GM18520 (cell line): ENCODE data around the gene HS3ST3B1.

Source experiments
- ATAC-seq: cut with Tn5 transposase; IDR thresholded peaks from one replicate; pipeline ENCODE4 v1.9.1; 2021; ENCODE audit not compliant: unreplicated experiment

Gene HS3ST3B1

DNA sequence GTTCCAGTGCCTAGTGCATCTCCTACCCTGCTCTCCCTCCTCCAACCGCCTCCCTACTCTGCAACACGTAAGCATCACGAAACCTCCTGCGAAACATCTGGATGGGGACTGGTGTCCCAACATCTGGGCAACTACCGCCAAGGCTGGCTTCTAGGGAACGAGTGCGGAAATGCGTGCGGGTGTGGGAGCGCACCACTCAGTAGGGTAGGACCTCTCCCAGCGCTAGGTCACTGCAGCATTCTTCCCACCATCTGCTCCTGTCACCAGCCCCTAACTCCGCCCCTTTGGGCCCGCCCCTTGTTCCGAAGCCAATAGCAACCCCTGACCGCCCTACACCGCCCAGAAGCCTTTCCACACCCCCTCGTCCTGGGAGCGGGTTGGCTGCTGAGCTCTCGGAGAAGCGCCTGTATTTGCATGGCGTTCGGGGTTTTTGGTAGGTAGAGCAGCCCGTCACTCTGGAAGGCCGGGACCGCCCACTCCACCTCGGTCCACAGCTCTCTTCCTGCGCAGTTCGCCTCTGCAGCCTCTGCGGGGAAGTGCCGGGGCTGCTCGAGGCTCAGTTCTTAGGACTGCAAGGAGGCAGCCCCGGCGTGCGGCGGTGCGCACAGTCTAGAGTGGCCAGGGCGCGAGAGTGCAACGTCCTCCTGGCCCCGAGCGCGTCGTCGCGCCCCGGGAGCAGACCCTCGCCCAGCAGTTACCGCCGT, at the start of gene HS3ST3B1:
Gene HS3ST3B1, plus strand, starts transcription at position 507 of the 704 bp plus-strand sequence. CDS start 438 bp downstream, outside the sequence.
- ATAC-seq = peak; percentile 61

DNA sequence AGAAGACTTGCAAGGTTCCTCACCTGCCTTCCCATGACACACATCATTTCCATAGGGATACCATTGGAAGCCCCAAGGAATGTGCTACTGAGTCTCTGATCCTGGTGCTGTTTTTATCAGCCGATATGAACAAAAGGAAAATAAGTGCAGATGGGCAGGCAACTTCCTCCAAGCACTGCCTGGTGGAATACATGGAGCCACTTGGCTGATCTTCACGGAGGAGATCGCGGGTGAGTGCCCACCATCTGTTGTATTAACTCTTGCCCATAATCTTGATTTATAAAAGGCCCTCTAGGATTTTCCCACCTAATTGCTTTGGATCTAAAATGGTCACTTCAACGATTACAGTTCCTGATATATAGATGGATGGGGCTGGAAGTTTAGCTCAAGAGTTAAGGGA, 39.5 kb upstream of the HS3ST3B1 start:
- ATAC-seq = no peak

- ATAC-seq = no peak
Observed at GRCh38 chr17:14268264-14268663, 32.6 kb upstream of the HS3ST3B1 start.

DNA sequence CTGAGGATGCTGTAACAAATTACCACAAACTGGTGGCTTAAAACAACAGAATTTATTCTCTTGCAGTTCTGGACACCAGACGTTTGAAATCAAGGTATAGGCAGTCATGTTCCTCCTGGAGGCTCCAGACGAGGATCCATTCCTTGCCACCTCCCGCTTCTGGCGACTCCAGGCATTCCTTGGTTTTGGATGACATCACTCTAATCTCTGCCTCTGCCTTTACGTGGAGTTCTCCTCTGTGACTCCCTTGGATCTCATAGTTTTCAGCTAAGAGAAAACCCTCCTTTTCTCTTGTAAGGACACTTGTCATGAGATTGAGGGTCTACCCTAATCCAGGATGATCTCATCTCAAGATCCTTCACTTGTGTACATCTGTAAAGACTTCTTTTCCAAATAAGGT, 31.4 kb upstream of the HS3ST3B1 start:
- no peak for ATAC-seq

DNA sequence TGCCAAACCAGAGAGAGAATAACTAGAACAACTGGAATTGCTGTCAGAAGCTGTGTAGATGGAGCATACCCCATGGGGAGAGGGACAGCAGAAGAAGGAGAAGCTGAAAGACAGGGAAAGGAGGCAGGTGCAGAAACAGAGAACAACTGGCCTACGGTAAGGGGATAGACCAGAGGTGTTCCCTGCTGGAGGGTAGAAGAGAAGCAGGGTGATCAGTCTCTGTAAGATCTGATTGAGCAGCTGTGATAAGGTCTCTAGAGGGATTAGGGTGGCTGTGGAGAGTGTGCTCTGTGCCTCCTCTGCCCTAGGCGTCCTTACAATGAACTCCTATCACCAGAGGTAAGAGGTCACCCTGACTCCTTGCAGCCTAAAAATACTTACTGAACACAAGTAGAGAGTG, 30.4 kb upstream of the HS3ST3B1 start:
- ATAC-seq = no peak

DNA sequence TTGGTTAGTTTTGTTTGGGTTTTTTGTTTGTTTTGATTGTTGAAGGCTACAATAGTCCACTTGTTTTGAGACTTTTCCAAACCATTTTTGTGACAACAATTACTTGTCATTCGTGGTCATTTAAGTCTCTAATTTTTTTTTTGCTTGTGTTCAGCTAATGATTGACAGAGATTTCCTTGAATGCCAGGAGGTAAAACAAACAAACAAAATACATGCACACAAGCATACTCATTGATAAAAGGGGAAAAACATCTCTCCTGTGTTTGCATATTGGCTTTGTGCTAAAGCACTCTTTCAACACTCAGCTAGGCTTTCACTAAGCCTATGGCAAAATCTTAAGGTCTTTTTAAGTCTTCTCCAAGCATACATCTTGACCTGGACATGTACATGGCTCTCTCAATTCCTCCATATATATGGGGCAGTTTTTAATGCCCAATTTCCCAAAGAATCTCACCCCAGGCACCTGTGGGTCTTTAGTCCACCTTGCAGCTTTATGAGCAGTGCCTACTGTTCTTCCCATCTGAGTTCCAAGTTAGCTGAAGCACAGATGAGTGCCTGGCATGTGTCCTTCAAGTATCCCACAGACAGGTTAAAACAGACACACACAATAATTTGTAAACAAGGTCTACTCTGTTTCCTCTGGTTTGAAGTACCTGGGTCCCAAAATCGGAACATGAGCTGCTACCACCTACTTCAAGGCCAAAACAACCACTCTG, 24.2 kb upstream of the HS3ST3B1 start:
- no peak for ATAC-seq

DNA sequence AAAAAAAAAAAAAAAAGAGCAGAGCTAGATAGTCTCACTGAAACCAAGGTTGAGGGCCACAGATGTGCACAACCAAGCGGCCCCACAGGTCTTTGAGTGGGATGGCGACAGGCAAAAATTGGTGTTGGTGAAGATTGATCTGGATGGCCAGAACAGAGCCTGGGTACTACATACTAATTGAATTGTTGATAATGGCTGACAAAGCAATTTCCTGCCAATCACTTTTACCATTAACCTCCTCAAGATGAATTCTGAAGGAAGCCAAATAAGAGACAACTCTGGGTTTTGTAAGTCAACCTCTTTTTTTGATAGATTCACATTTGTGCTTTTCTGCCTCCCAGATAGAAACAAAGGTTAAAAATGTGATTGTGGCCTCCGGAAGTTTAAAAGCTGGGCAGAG, 19.4 kb upstream of the HS3ST3B1 start:
- ATAC-seq = no peak

- ATAC-seq = no peak
Observed at GRCh38 chr17:14282726-14283125, 18.2 kb upstream of the HS3ST3B1 start.

DNA sequence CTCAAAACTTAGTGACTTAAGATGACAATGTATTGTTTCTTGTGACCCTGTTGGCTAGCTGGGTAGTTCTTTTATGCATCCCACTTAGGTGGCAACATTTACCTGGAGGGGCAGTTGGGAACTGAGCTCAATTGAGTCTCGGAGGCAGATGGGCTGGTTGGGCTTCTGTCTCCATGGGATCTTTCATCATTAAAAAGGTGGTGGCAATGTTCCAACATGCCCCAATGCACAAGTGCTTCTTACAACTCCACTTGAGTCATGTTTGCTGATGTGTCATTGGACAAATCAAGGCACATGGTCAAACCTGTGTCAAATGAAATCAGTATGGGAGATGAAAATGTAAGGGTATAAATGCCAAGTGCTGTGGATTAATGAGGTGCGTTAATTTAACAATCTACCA, 11.7 kb upstream of the HS3ST3B1 start:
- no peak for ATAC-seq

DNA sequence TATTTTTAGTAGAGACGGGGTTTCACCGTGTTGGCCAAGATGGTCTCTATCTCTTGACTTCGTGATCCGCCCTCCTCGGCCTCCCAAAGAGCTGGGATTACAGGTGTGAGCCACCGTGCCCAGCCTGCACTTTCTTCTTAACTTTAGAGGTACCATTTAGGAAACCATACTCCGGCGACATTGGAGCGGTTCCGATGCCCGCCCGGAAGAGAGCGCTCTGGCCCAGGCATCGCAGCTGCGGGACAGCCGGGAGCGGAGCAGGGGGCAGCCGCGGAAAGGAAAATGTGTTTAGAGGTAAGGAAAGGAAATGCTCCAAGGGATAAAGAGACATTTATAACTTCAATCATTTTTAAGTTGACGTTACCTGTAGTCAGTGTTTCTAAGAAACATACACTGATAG, 6.0 kb upstream of the HS3ST3B1 start:
- ATAC-seq = no peak

DNA sequence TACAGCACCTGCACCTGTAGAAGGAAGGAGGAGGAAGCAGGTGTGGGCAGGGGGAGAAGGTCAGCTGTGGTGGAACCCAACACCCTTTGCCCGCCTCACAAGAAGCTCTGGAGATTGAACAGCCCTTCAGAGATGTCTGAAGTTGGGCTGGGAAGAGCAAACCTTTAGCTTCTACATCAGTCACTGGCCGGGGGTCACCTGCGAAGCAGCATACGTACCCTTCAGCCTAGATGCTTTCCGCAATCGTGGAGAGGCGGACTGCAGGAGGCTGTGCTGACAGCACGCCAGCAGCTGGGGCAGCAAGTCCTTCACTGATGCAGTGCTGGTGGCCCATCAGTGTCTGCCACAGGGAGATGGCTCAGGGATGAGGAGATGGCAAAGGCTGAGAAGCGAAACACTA, 5.2 kb upstream of the HS3ST3B1 start:
- ATAC-seq = no peak

DNA sequence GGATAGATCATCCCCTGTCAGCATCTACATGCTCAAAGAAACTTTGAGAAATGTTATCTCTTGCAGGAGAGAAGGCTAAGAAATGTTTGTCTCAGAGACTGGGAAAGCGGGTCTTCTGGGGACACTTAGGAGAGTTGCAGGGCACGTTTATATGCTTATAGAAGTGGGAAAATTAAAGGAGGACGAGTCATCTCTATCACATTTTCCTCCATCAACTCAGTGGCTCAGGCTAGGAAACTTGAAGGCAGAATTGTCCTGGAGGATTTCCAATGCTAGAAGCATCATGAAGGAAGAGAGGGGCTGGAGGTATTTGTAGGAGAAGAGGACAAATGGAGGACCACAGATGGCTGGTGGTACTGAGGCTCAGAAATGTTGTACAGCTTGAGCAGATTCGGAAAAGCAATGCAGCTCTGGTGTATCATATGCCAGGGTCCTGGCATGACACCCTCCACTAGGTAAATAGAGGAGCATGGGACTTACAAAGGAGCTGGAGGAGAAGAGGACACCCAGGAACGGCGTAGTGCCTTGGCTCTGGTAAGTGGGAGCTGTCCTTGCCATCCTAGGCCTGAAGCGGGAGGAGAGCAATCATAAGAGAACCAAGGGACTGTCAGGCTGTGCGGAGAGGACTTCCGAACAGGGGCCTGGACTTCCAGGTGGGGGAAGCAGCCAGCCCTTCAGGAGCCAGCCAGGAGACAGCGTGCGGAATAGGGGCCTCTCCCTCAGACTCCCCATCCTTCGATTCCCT, 4.5 kb upstream of the HS3ST3B1 start:
- no peak for ATAC-seq

GRCh38 chr17:14297161-14297851, 3.6 kb upstream of the HS3ST3B1 start:
- ATAC-seq = no peak

GRCh38 chr17:14298221-14298946, 2.5 kb upstream of the HS3ST3B1 start:
- ATAC-seq = no peak

- ATAC-seq = no peak
Observed at GRCh38 chr17:14298947-14299279, 2.0 kb upstream of the HS3ST3B1 start.

- ATAC-seq = no peak
Observed at GRCh38 chr17:14299280-14300141, 1.4 kb upstream of the HS3ST3B1 start.

DNA sequence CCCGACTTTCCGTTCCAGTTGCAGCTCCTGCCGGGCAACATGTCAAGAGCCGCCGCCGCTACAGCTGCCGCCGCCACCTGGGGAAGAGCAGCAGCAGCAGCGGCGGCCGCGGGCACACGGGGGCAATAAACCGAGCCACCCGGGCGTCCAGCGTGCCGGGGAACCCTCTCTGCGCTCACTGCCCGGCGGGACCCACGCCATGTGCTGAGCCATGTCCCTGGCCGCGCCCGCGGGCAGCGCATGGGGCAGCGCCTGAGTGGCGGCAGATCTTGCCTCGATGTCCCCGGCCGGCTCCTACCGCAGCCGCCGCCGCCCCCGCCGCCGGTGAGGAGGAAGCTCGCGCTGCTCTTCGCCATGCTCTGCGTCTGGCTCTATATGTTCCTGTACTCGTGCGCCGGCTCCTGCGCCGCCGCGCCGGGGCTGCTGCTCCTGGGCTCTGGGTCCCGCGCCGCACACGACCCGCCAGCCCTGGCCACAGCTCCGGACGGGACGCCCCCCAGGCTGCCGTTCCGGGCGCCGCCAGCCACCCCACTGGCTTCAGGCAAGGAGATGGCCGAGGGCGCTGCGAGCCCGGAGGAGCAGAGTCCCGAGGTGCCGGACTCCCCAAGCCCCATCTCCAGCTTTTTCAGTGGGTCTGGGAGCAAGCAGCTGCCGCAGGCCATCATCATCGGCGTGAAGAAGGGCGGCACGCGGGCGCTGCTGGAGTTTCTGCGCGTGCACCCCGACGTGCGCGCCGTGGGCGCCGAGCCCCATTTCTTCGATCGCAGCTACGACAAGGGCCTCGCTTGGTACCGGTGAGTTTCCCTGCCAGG, 604 bp downstream of the HS3ST3B1 start:
- ATAC-seq = no peak

- ATAC-seq = no peak
Observed at GRCh38 chr17:14302091-14302430, 1.2 kb downstream of the HS3ST3B1 start.

DNA sequence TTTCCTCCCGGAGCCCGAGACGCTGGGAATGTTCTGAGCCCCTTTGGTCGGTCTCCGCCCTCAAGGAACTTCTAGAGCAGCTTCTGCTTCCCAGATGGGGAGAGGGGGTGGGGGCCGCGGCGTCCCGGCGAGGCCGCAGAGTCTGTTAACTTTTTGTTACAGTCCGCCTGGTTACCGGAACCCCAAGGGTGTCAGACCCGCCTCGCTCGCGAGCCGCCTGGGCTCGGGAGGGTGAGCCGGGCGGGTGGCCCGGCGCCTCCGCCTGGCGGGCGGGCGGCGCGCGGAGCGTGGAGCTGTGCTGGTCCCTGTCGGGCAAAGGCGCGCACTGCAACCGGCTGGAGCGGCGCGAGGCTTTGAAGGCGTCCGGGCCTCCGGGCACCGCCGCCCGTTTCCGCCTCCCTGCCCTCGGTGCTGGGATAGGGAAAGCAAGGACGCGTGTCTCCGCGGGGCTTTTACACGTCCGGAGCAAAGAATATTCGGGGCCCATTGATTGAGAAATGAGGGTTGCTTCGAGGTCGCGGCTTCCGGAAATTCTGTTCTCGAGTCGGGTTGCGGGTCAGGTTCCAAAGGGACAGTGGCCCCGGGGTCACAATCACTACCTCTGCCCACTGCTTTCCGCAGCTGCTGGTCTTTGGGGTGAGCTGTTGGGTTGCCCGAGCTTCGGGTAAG, 1.7 kb downstream of the HS3ST3B1 start:
- peak; percentile 48 for ATAC-seq
